Measurements from ENCODE around the gene ZBTB7C. TPM values are rescaled to one million over a fixed set of nuclear protein-coding genes. Genes with fewer than 3 reads are reported as not detected.

Gene ZBTB7C
- polyA plus RNA-seq, 1 of the 3 experiments (the other 2 are of a cell fraction): 0.05 TPM

GRCh38 chr18:48308755-48309575 lies 100.2 kb downstream of the ZBTB7C start:
- no peaks in the 10 kb centered on the region for H3F3A ChIP-seq (replicated peaks; ENCODE audit: insufficient read depth)
- DNase-seq: no peak
- TF ChIP-seq EZH2phosphoT487 (IDR thresholded peaks at IDR 0.05; ENCODE audit: borderline replicate concordance, low read depth) (no peak), RCOR1 (IDR thresholded peaks at IDR 0.05; ENCODE audit: low read length) (no peak), TAF1 (IDR thresholded peaks at IDR 0.05; ENCODE audit: borderline replicate concordance, low read depth, low read length) (no peak), FOXM1 (IDR thresholded peaks at IDR 0.05; ENCODE audit: low read depth) (no peak), FOXJ3 (CRISPR knock-in tag; IDR thresholded peaks at IDR 0.05) (no peak), RXRA (IDR thresholded peaks at IDR 0.05; ENCODE audit: borderline replicate concordance, low read depth) (no peak)
- TF ChIP-seq, protein P1, sequence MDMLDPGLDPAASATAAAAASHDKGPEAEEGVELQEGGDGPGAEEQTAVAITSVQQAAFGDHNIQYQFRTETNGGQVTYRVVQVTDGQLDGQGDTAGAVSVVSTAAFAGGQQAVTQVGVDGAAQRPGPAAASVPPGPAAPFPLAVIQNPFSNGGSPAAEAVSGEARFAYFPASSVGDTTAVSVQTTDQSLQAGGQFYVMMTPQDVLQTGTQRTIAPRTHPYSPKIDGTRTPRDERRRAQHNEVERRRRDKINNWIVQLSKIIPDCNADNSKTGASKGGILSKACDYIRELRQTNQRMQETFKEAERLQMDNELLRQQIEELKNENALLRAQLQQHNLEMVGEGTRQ (IDR thresholded peaks at IDR 0.05; ENCODE audit: borderline replicate concordance, low read depth, low read length): no peak
- H2AFZ ChIP-seq (ENCODE audit: low read depth): no peak overlapping the region
- ChIA-PET POLR2A (no interaction called here), CTCF (interaction anchor here (1.1 to 1.2 kb wide), 2 partner anchors 14 to 136 kb away, joined by 3 to 4 read pairs; no protein-coding TSS in a partner anchor)
- peaks cover 0 to 6% of the 10 kb centered on the region in 2 experiments; a peak in 1 of 4 replicates for H3K4me1 ChIP-seq (ENCODE audit: control insufficient read depth in 1 of 2, insufficient read depth in 2 of 2, low read depth in 1 of 2, low read length in 1 of 2)
- H3K9ac ChIP-seq: no peak overlapping the region
- H3K4me3 ChIP-seq (ENCODE audit: low read depth in 2 of 2, low read length in 1 of 2): no peak overlapping the region
- H3K9me2 ChIP-seq: no peaks in the 10 kb centered on the region
- no peak overlapping the region for H3K4me2 ChIP-seq
- no peaks in the 10 kb centered on the region for H4K20me1 ChIP-seq (ENCODE audit: insufficient read depth)
- H3K9me3 ChIP-seq: no peaks in the 10 kb centered on the region
- no peak overlapping the region for H3K27ac ChIP-seq (ENCODE audit: low read depth in 2 of 2, low read length in 1 of 2)
- WGBS (ENCODE audit: low lambda C conversion rate): 65% methylated on average over 7 of the region's 7 CpGs
- no peaks in the 10 kb centered on the region for H3K36me3 ChIP-seq (replicated peaks in 1 of 2; ENCODE audit: control insufficient read depth in 1 of 2, insufficient read depth in 2 of 2, low read length in 1 of 2)
- no peaks in the 10 kb centered on the region for H3K79me2 ChIP-seq (ENCODE audit: insufficient read depth)
- H3K27me3 ChIP-seq (ENCODE audit: insufficient read depth): no peaks in the 10 kb centered on the region; the same call in 1 of the 2 replicates

GRCh38 chr18:48308027-48308635 lies 101.1 kb downstream of the ZBTB7C start:
- Histone ChIP-seq H3K27ac (ENCODE audit: low read depth in 2 of 2, low read length in 1 of 2) (no peak overlapping the region), H2AFZ (ENCODE audit: low read depth) (no peak overlapping the region), H3K27me3 (ENCODE audit: insufficient read depth) (no peaks in the 10 kb centered on the region; the same call in 1 of the 2 replicates), H3K9me3 (no peaks in the 10 kb centered on the region), H3K9me2 (no peaks in the 10 kb centered on the region), H3K4me2 (no peak overlapping the region), H3F3A (replicated peaks; ENCODE audit: insufficient read depth) (no peaks in the 10 kb centered on the region), H3K4me1 (ENCODE audit: control insufficient read depth in 1 of 2, insufficient read depth in 2 of 2, low read depth in 1 of 2, low read length in 1 of 2) (peaks cover 0 to 6% of the 10 kb centered on the region in 2 experiments; a peak in 1 of 4 replicates), H3K9ac (no peak overlapping the region), H3K4me3 (ENCODE audit: low read depth in 2 of 2, low read length in 1 of 2) (no peak overlapping the region), H3K79me2 (ENCODE audit: insufficient read depth) (no peaks in the 10 kb centered on the region), H4K20me1 (ENCODE audit: insufficient read depth) (no peaks in the 10 kb centered on the region), H3K36me3 (replicated peaks in 1 of 2; ENCODE audit: control insufficient read depth in 1 of 2, insufficient read depth in 2 of 2, low read length in 1 of 2) (no peaks in the 10 kb centered on the region)
- WGBS (ENCODE audit: low lambda C conversion rate): 38% methylated on average over 3 of the region's 3 CpGs
- no peak for DNase-seq
- ChIA-PET CTCF (interaction anchor here (1.1 to 1.2 kb wide), 2 partner anchors 9 to 137 kb away, joined by 3 read pairs; no protein-coding TSS in a partner anchor), POLR2A (no interaction called here)
- TF ChIP-seq JUND (IDR thresholded peaks at IDR 0.05): no peak
- no peak for TF ChIP-seq TEAD4 (IDR thresholded peaks at IDR 0.05; ENCODE audit: borderline replicate concordance, insufficient read depth)
- TF ChIP-seq, protein P2, sequence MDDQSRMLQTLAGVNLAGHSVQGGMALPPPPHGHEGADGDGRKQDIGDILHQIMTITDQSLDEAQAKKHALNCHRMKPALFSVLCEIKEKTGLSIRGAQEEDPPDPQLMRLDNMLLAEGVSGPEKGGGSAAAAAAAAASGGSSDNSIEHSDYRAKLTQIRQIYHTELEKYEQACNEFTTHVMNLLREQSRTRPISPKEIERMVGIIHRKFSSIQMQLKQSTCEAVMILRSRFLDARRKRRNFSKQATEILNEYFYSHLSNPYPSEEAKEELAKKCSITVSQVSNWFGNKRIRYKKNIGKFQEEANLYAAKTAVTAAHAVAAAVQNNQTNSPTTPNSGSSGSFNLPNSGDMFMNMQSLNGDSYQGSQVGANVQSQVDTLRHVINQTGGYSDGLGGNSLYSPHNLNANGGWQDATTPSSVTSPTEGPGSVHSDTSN (IDR thresholded peaks at IDR 0.05): no peak
- TF ChIP-seq SMC3 (IDR thresholded peaks at IDR 0.05; ENCODE audit: low read depth, low read length): no peak
- no peak for TF ChIP-seq GATA2 (CRISPR knock-in tag; IDR thresholded peaks at IDR 0.05)
- no peak for TF ChIP-seq RAD21 (IDR thresholded peaks at IDR 0.05; ENCODE audit: low read length)
- no peak for TF ChIP-seq TAF1 (IDR thresholded peaks at IDR 0.05; ENCODE audit: borderline replicate concordance, low read depth, low read length)
- TF ChIP-seq FOSL2 (IDR thresholded peaks at IDR 0.05; ENCODE audit: borderline replicate concordance, low read depth): no peak
- TF ChIP-seq, protein P3, sequence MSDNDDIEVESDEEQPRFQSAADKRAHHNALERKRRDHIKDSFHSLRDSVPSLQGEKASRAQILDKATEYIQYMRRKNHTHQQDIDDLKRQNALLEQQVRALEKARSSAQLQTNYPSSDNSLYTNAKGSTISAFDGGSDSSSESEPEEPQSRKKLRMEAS (IDR thresholded peaks at IDR 0.05; ENCODE audit: low read depth): no peak
- TF ChIP-seq, protein P4, sequence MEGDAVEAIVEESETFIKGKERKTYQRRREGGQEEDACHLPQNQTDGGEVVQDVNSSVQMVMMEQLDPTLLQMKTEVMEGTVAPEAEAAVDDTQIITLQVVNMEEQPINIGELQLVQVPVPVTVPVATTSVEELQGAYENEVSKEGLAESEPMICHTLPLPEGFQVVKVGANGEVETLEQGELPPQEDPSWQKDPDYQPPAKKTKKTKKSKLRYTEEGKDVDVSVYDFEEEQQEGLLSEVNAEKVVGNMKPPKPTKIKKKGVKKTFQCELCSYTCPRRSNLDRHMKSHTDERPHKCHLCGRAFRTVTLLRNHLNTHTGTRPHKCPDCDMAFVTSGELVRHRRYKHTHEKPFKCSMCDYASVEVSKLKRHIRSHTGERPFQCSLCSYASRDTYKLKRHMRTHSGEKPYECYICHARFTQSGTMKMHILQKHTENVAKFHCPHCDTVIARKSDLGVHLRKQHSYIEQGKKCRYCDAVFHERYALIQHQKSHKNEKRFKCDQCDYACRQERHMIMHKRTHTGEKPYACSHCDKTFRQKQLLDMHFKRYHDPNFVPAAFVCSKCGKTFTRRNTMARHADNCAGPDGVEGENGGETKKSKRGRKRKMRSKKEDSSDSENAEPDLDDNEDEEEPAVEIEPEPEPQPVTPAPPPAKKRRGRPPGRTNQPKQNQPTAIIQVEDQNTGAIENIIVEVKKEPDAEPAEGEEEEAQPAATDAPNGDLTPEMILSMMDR (IDR thresholded peaks at IDR 0.05): no peak

Data from SK-N-SH (cell line).